ENCODE results near the gene GRK5. TPM values are rescaled to one million over a fixed set of nuclear protein-coding genes. Genes with fewer than 3 reads are reported as not detected.

Gene GRK5
- total RNA-seq, 4 donors from 2014 or later = 5.4 to 13.0 (median 10.6) TPM

GRCh38 chr10:119375574-119376272 lies 168.4 kb downstream of the GRK5 start:
- DNase-seq (ENCODE audit: low spot score in 2 of 2) = peak in 1 of 2 donors; percentile 45
- intact Hi-C loops (cut with DNase I; ENCODE audit: low total_unique reads) = no loop called here
- TF ChIP-seq POLR2A (IDR thresholded peaks at IDR 0.05) (no peak), CTCF (IDR thresholded peaks at IDR 0.05) (no peak)
- no peak overlapping the region for H3K4me3 ChIP-seq (ENCODE audit: low read depth, poor library complexity, severe bottlenecking)
- whole genome bisulfite sequencing, 2 donors = 47 to 59% methylated on average over 7 of the region's 7 CpGs

DNA sequence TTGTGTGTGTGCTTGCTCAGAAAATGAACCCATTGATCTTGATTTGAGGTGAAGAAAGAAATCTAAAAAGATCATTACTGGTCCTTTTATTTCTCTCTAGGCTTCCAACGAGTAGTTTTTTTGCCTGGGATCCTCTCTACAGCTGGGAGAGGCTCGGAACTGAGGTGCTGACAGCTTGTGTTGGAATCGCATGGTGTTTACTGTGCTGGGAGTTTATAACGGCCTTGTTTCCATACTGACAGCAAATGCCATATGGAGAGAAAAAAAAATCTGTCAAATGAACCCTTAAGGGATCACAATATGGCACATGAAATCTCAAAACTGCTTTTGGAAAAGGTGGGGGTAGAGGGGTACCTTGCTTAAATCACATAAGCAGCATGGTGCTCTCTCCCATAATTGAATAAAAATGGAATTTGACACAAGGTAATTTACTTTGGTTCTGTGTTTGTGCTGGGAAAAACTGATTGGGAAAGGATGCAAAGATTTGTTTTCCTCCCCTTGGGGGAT lies 170.1 kb downstream of the GRK5 start:
- DNase-seq (ENCODE audit: low spot score in 2 of 2) = no peak
- whole genome bisulfite sequencing, 2 donors = 53 to 60% methylated on average over 4 of the region's 4 CpGs
- TF ChIP-seq POLR2A (IDR thresholded peaks at IDR 0.05) = no peak
- intact Hi-C loops (cut with DNase I; ENCODE audit: low total_unique reads) = no loop called here
- H3K4me3 ChIP-seq (ENCODE audit: low read depth, poor library complexity, severe bottlenecking) = no peak overlapping the region

GRCh38 chr10:119377958-119378736 lies 170.8 kb downstream of the GRK5 start:
- no peak for TF ChIP-seq CTCF (IDR thresholded peaks at IDR 0.05)
- TF ChIP-seq POLR2A (IDR thresholded peaks at IDR 0.05) = no peak
- no peak overlapping the region for H3K4me3 ChIP-seq (ENCODE audit: low read depth, poor library complexity, severe bottlenecking)
- no peak for DNase-seq (ENCODE audit: low spot score in 2 of 2)
- WGBS, 2 donors = 75 to 82% methylated on average over 26 to 28 of the region's 29 CpGs
- intact Hi-C loops (cut with DNase I; ENCODE audit: low total_unique reads) = no loop called here

GRCh38 chr10:119378737-119379067 lies 171.3 kb downstream of the GRK5 start:
- intact Hi-C loops (cut with DNase I; ENCODE audit: low total_unique reads) = no loop called here

DNA sequence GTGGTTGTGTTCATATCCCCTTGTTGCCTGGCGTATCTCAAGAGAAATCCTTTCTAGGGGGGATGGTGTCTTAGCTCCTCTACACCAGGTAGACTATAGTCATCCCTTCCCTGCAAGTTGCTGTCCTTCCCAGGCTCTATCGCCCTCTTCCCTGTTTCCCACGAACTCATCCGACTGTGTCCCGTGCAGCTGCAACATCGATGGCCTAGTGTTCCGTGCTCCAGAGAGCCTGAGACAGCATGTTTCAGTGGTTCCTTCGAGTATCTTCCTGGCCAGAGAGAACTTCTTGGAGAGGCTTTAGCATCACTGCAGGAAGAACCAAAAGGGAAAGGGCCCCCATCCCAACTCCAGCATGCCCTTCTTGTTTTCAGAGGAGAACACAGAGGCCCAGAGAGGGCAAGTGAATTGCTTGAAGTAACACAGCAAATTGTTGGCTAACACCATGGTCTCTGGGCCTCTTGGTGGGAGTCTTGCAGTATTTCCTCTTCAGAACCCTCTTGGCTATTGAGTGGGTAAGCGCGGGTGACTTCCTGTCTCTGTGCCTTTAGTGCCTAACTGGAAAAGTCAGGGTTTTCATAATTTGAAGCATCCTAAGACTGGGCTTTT lies 172.2 kb downstream of the GRK5 start:
- 94 to 100% methylated on average over 10 of the region's 10 CpGs for WGBS, 2 donors
- TF ChIP-seq CTCF (IDR thresholded peaks at IDR 0.05) (no peak), POLR2A (IDR thresholded peaks at IDR 0.05) (no peak)
- H3K4me3 ChIP-seq (ENCODE audit: low read depth, poor library complexity, severe bottlenecking) = no peak overlapping the region
- DNase-seq (ENCODE audit: low spot score in 2 of 2) = no peak
- intact Hi-C loops (cut with DNase I; ENCODE audit: low total_unique reads) = no loop called here

More at GRCh38 chr10:119378737-119379067, 171.3 kb downstream of the GRK5 start:
- no peak for DNase-seq (ENCODE audit: low spot score in 2 of 2)
- 96 to 99% methylated on average over 8 of the region's 8 CpGs for WGBS, 2 donors
- H3K4me3 ChIP-seq (ENCODE audit: low read depth, poor library complexity, severe bottlenecking) = no peak overlapping the region
- TF ChIP-seq CTCF (IDR thresholded peaks at IDR 0.05) (no peak), POLR2A (IDR thresholded peaks at IDR 0.05) (no peak)

Measured in lower leg skin (tissue), 4 donors.